HepG2 (cell line): Measurements from ENCODE around the gene RAPSN.

ENCODE experiments used
- EZH2 ChIP-seq: conservative IDR thresholded peaks from 2 replicates; pipeline ENCODE4 v1.6.1; 2012; ENCODE audit warnings: mild to moderate bottlenecking, low read depth, low read length, moderate library complexity
- GLI4 ChIP-seq: sonication (generic); formaldehyde crosslinking; IDR thresholded peaks from 2 replicates; pipeline ENCODE4 v1.5.1; 2020; ENCODE audit warnings: missing genetic modification reagents, mild to moderate bottlenecking, moderate library complexity, borderline replicate concordance
- HCFC1 ChIP-seq: fragments of 150-350 bp; IDR thresholded peaks from 2 replicates; pipeline ENCODE4 v1.6.1; 2014; ENCODE audit warnings: low read depth, low read length
- PAWR ChIP-seq: sonication (generic); formaldehyde crosslinking; IDR thresholded peaks from 2 replicates; pipeline ENCODE4 v1.4.0; 2020; ENCODE audit warnings: missing genetic modification reagents, mild to moderate bottlenecking, borderline replicate concordance
- RAD21 ChIP-seq: fragments of 450-650 bp; formaldehyde crosslinking; IDR thresholded peaks from 2 replicates; pipeline ENCODE4 v1.5.0; 2020; ENCODE audit warnings: mild to moderate bottlenecking
- RFX5 ChIP-seq: IDR thresholded peaks from 2 replicates; pipeline ENCODE4 v1.6.1; 2011; ENCODE audit warnings: low read depth, low read length, improper control_type of control experiment
- SCMH1 ChIP-seq: sonication (generic); formaldehyde crosslinking; IDR thresholded peaks from 2 replicates; pipeline ENCODE4 v1.9.0; 2021; ENCODE audit warnings: missing genetic modification reagents, mild to moderate bottlenecking, borderline replicate concordance
- SMC3 ChIP-seq: IDR thresholded peaks from 2 replicates; pipeline ENCODE4 v1.6.1; 2011; ENCODE audit warnings: low read length, improper control_type of control experiment
- TAF1 ChIP-seq: sonication (generic); formaldehyde crosslinking; IDR thresholded peaks from 2 replicates; pipeline ENCODE4 v1.4.0; 2020; ENCODE audit warnings: missing genetic modification reagents
- ZNF121 ChIP-seq: sonication (generic); formaldehyde crosslinking; IDR thresholded peaks from 2 replicates; pipeline ENCODE4 v1.5.0; 2020; ENCODE audit warnings: mild to moderate bottlenecking, missing genetic modification reagents
- ZNF747 ChIP-seq: sonication (generic); formaldehyde crosslinking; IDR thresholded peaks from 2 replicates; pipeline ENCODE4 v1.8.1; 2023; ENCODE audit warnings: missing genetic modification reagents, mild to moderate bottlenecking, borderline replicate concordance
- ZSCAN20 ChIP-seq: sonication (generic); formaldehyde crosslinking; IDR thresholded peaks from 2 replicates; pipeline ENCODE4 v1.4.0; 2020; ENCODE audit warnings: missing genetic modification reagents, mild to moderate bottlenecking, borderline replicate concordance
- ZSCAN29 ChIP-seq: sonication (generic); formaldehyde crosslinking; conservative IDR thresholded peaks from 2 replicates; pipeline ENCODE4 v1.4.0; 2020; ENCODE audit warnings: mild to moderate bottlenecking, missing genetic modification reagents
- TF ChIP-seq, protein P1 (sequence below): sonication (generic); formaldehyde crosslinking; IDR thresholded peaks from 2 replicates; pipeline ENCODE4 v1.5.0; 2020; ENCODE audit warnings: mild to moderate bottlenecking, missing genetic modification reagents, moderate library complexity

DNA sequence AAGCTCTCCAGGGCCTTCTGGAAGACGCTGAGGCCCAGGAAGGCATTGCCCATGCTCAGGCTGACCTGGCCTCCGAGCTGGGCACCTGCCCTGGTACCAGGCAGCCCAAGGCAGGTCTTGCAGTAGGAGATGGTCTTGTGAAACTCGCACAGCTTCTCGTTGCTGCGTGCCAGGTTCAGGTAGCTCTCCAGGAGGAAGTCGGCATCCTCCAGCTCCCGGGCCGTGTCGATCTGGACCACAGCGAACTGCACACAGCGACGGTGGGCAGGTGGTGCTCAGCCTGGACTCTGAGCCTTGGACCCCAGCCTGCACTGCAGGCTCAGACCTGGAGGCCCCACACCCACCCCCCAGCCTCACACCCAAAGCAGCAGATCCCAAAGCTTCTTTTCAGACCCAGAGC is 1.0 kb downstream of the RAPSN start:
- TF ChIP-seq, protein P1, sequence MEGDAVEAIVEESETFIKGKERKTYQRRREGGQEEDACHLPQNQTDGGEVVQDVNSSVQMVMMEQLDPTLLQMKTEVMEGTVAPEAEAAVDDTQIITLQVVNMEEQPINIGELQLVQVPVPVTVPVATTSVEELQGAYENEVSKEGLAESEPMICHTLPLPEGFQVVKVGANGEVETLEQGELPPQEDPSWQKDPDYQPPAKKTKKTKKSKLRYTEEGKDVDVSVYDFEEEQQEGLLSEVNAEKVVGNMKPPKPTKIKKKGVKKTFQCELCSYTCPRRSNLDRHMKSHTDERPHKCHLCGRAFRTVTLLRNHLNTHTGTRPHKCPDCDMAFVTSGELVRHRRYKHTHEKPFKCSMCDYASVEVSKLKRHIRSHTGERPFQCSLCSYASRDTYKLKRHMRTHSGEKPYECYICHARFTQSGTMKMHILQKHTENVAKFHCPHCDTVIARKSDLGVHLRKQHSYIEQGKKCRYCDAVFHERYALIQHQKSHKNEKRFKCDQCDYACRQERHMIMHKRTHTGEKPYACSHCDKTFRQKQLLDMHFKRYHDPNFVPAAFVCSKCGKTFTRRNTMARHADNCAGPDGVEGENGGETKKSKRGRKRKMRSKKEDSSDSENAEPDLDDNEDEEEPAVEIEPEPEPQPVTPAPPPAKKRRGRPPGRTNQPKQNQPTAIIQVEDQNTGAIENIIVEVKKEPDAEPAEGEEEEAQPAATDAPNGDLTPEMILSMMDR (CRISPR knock-in tag), result no peak
- TF ChIP-seq EZH2 (no peak), ZNF747 (CRISPR knock-in tag) (no peak), HCFC1 (no peak), SMC3 (no peak), PAWR (CRISPR knock-in tag) (no peak), RAD21 (no peak), ZSCAN29 (no peak), ZNF121 (CRISPR knock-in tag) (no peak), SCMH1 (CRISPR knock-in tag) (no peak), GLI4 (CRISPR knock-in tag) (no peak), TAF1 (CRISPR knock-in tag) (no peak), RFX5 (no peak), ZSCAN20 (no peak)
